IMR-90 (cell line): ENCODE data around the gene PDZRN3. TPM values are rescaled to one million over a fixed set of nuclear protein-coding genes. Genes with fewer than 3 reads are reported as not detected.

Experiments used
- ATAC-seq: fragments of 200-7000 bp; cut with Tn5 transposase; 2 replicates; pipeline ENCODE4 v1.9.1; 2020; ENCODE audit warnings: low read depth, mild to moderate bottlenecking, moderate library complexity
- BruUV-seq: library from RNA; stranded (reverse); fragments of 400-500 nt; replicated peaks from 2 replicates; lab custom pipeline; 2021; lab: Mats Ljungman, UMichigan
- CTCF ChIA-PET: fragments of 300-600 bp; formaldehyde crosslinking; extraction: SDS; loops from one replicate; lab custom pipeline; 2021; ENCODE audit warnings: antibody characterized with exemption; lab: Yijun Ruan, JAX
- POLR2A ChIA-PET: fragments of 300-600 bp; sonication (Branson Sonifier 250); formaldehyde crosslinking; loops from one replicate; lab custom pipeline; 2022; ENCODE audit warnings: antibody characterized with exemption; ENCODE audit not compliant: unreplicated experiment; lab: Charles Lee
- DNase-seq: peaks from one replicate; pipeline ENCODE4 v3.0.0; 2013
- H2AFZ ChIP-seq: replicated peaks from 2 replicates; pipeline ENCODE3; 2013; ENCODE audit warnings: low read length, mild to moderate bottlenecking; ENCODE audit not compliant: poor library complexity
- H2AK5ac ChIP-seq: 2 replicates; pipeline ENCODE4 v1.6.1; 2013; ENCODE audit warnings: low read depth, low read length, inconsistent platforms
- H2AK9ac ChIP-seq: replicated peaks from 2 replicates; pipeline ENCODE3; 2013; ENCODE audit warnings: mild to moderate bottlenecking, low read depth, low read length, moderate library complexity; ENCODE audit not compliant: poor library complexity
- H2BK120ac ChIP-seq: 2 replicates; pipeline ENCODE4 v1.6.1; 2013; ENCODE audit warnings: low read depth, low read length, inconsistent platforms
- H2BK15ac ChIP-seq: 3 replicates; pipeline ENCODE4 v1.6.1; 2013; ENCODE audit warnings: low read depth, low read length, inconsistent platforms
- H2BK20ac ChIP-seq: 2 replicates; pipeline ENCODE4 v1.6.1; 2013; ENCODE audit warnings: low read depth, mild to moderate bottlenecking, inconsistent platforms, low read length, moderate library complexity
- H2BK5ac ChIP-seq: 2 replicates; pipeline ENCODE4 v1.6.1; 2013; ENCODE audit warnings: mild to moderate bottlenecking, low read depth, low read length, inconsistent platforms; ENCODE audit not compliant: poor library complexity, severe bottlenecking
- H3K14ac ChIP-seq: replicated peaks from 2 replicates; pipeline ENCODE4 v1.6.1; 2013; ENCODE audit warnings: low read depth, low read length, inconsistent platforms
- H3K18ac ChIP-seq: 2 replicates; pipeline ENCODE4 v1.6.1; 2013; ENCODE audit warnings: low read depth, low read length, control low read depth
- H3K23ac ChIP-seq: 2 replicates; pipeline ENCODE4 v1.6.1; 2013; ENCODE audit warnings: low read depth, low read length, inconsistent platforms
- H3K27ac ChIP-seq: 2 replicates; pipeline ENCODE4 v1.5.1; 2013; ENCODE audit warnings: mild to moderate bottlenecking, control low read depth, low read length; ENCODE audit not compliant: insufficient read depth
- H3K27me3 ChIP-seq: 2 replicates; pipeline ENCODE4 v1.6.1; 2013; ENCODE audit warnings: low read length; ENCODE audit not compliant: control insufficient read depth, insufficient read depth
- H3K36me3 ChIP-seq: 2 replicates; pipeline ENCODE4 v1.6.1; 2013; ENCODE audit warnings: low read length, mixed read lengths; ENCODE audit not compliant: control insufficient read depth, insufficient read depth
- H3K4ac ChIP-seq: 2 replicates; pipeline ENCODE4 v1.6.1; 2013; ENCODE audit warnings: low read depth, low read length, inconsistent platforms
- H3K4me1 ChIP-seq: 2 replicates; pipeline ENCODE4 v1.6.1; 2013; ENCODE audit warnings: low read length, mixed read lengths; ENCODE audit not compliant: control insufficient read depth, insufficient read depth
- H3K4me2 ChIP-seq: 2 replicates; pipeline ENCODE4 v1.6.1; 2013; ENCODE audit warnings: low read depth, mild to moderate bottlenecking, control low read depth, low read length, moderate library complexity
- H3K4me3 ChIP-seq: 2 replicates; pipeline ENCODE4 v1.5.1; 2013; ENCODE audit warnings: low read depth, mild to moderate bottlenecking, control low read depth, low read length, moderate library complexity; ENCODE audit not compliant: insufficient read depth
- H3K56ac ChIP-seq: 2 replicates; pipeline ENCODE4 v1.6.1; 2013; ENCODE audit warnings: low read length, inconsistent platforms; ENCODE audit not compliant: insufficient read depth; ENCODE audit errors: extremely low read depth
- H3K79me1 ChIP-seq, 2 experiments: 2 replicates each; pipeline ENCODE4 v1.6.1; 2013; ENCODE audit warnings: low read length in 2 of 2, inconsistent platforms in 1 of 2, low read depth in 1 of 2
- H3K9ac ChIP-seq: 2 replicates; pipeline ENCODE4 v1.6.1; 2013; ENCODE audit warnings: low read depth, low read length, control low read depth
- H3K9me1 ChIP-seq: 2 replicates; pipeline ENCODE4 v1.6.1; 2013; ENCODE audit warnings: low read length, inconsistent platforms; ENCODE audit not compliant: insufficient read depth
- H3K9me3 ChIP-seq: 2 replicates; pipeline ENCODE4 v1.6.1; 2013; ENCODE audit warnings: low read length; ENCODE audit not compliant: control insufficient read depth, insufficient read depth
- H4K20me1 ChIP-seq: 2 replicates; pipeline ENCODE4 v1.6.1; 2013; ENCODE audit warnings: low read length, inconsistent platforms; ENCODE audit not compliant: insufficient read depth
- H4K5ac ChIP-seq: 2 replicates; pipeline ENCODE4 v1.6.1; 2013; ENCODE audit warnings: mild to moderate bottlenecking, low read depth, low read length, control low read depth
- H4K8ac ChIP-seq, 2 experiments: 2 replicates each; pipeline ENCODE4 v1.6.1; 2013; ENCODE audit warnings: low read depth in 2 of 2, low read length in 2 of 2, control low read depth in 1 of 2, inconsistent platforms in 1 of 2
- H4K91ac ChIP-seq: 2 replicates; pipeline ENCODE4 v1.6.1; 2013; ENCODE audit warnings: low read depth, low read length, inconsistent platforms; ENCODE audit not compliant: insufficient read depth
- BHLHE40 ChIP-seq: fragments of 150-350 bp; IDR thresholded peaks from 2 replicates; pipeline ENCODE4 v1.6.1; 2016; ENCODE audit warnings: mild to moderate bottlenecking, low read depth, low read length
- CTCF ChIP-seq: conservative IDR thresholded peaks from 2 replicates; pipeline ENCODE4 v1.5.1; 2012; ENCODE audit warnings: mild to moderate bottlenecking, low read depth, low read length, improper control_type of control experiment
- RCOR1 ChIP-seq: IDR thresholded peaks from 2 replicates; pipeline ENCODE4 v1.6.1; 2012; ENCODE audit warnings: mild to moderate bottlenecking, low read length, improper control_type of control experiment; ENCODE audit not compliant: insufficient replicate concordance
- WGBS, 2 experiments: methylation state at CpG; one replicate each; pipeline versions ENCODE4 v1.1.5 to v1.1.7; 2013; ENCODE audit warnings: missing lambda C conversion rate in 2 of 2; ENCODE audit not compliant: insufficient read length in 1 of 2; ENCODE audit errors: extremely low coverage in 2 of 2; 5-methylcytosine and 5-hydroxymethylcytosine counted together
- dilution Hi-C: fragments of 300-500 bp; cut with HindIII; formaldehyde crosslinking; loops from one replicate; pipeline ENCODE4 v1.14.3; 2018; ENCODE audit warnings: low sequenced_read_pairs; ENCODE audit not compliant: unreplicated experiment
- in situ Hi-C: fragments of 300-500 bp; cut with MboI; formaldehyde crosslinking; loops from 3 replicates; pipeline ENCODE4 v1.14.3; 2019; ENCODE audit warnings: low sequenced_read_pairs, inconsistent platforms, mixed read lengths
- intact Hi-C: fragments of 100-400 bp; cut with micrococcal nuclease; formaldehyde crosslinking; loops from 2 replicates; pipeline ENCODE4 v1.10.0; 2022
- polyA plus RNA-seq, 3 experiments: library from polyadenylated mRNA; depleted of rRNA; stranded (reverse); fragments of >200 nt; gene quantifications; 2 replicates each; pipeline ENCODE4 v1.2.3, GENCODE V29; 2012; ENCODE audit warnings: low replicate concordance in 1 of 3
- total RNA-seq: library from RNA; depleted of rRNA; stranded (reverse); fragments of >200 nt; gene quantifications from 2 replicates; pipeline ENCODE4 v1.2.3, GENCODE V29; 2012

PDZRN3 gene
- total and polyA plus RNA-seq, 2 of the 4 experiments (the other 2 are of a cell fraction), result 9.4 to 17.0 TPM

- Histone ChIP-seq H2BK5ac (no peak overlapping the region), H3K4me3 (no peak overlapping the region), H3K79me1 (peaks cover 4 to 24% of the 10 kb centered on the region in 2 experiments; a peak in 3 of 4 replicates), H4K8ac (peak overlapping the region in 1 of 2 experiments; percentile 19; a peak in 1 of 4 replicates), H3K23ac (no peak overlapping the region), H3K4ac (peak overlapping the region; percentile 41), H4K5ac (peak overlapping the region; percentile 52), H4K20me1 (no peaks in the 10 kb centered on the region), H3K9me1 (peaks cover 18% of the 10 kb centered on the region), H3K9ac (no peak overlapping the region), H2AK5ac (peak overlapping the region; percentile 23), H3K4me2 (no peak overlapping the region; the same call in 1 of the 2 replicates), H3K27ac (peak overlapping the region; percentile 4; the same call in 1 of the 2 replicates), H2BK120ac (peak overlapping the region; percentile 54), H2AK9ac (no peak overlapping the region), H3K18ac (peak overlapping the region; percentile 28; the same call in 1 of the 2 replicates), H3K4me1 (peaks cover 28% of the 10 kb centered on the region), H2AFZ (no peak overlapping the region), H2BK20ac (peak overlapping the region; percentile 17; the same call in 1 of the 2 replicates), H4K91ac (peak overlapping the region; percentile 10), H3K56ac (no peak overlapping the region), H3K14ac (peak overlapping the region; percentile 47; the same call in 1 of the 2 replicates), H3K27me3 (no peaks in the 10 kb centered on the region), H2BK15ac (no peak overlapping the region), H3K9me3 (no peaks in the 10 kb centered on the region), H3K36me3 (no peaks in the 10 kb centered on the region)
- intact Hi-C loops (no loop called here), dilution Hi-C loops (no loop called here), in situ Hi-C loops (no loop called here)
- ChIA-PET CTCF (interaction anchor here (1.4 kb wide), 1 partner anchor 67 kb away, joined by 3 read pairs; no protein-coding TSS in a partner anchor), POLR2A (interaction anchor here (0.6 kb wide), 1 partner anchor 243 kb away, joined by 4 read pairs; no protein-coding TSS in a partner anchor)
- ATAC-seq (no peak), DNase-seq (peak; percentile 22)
- BruUV-seq, result no TSS peak
- TF ChIP-seq CTCF (no peak), RCOR1 (no peak), BHLHE40 (no peak)
- WGBS, 2 experiments, result 70% methylated on average over 2 of the region's 3 CpGs; no CpG with 5 or more reads in 1 of the 2 experiments
Measured at GRCh38 chr3:73556520-73557372, 68.0 kb downstream of the PDZRN3 start.
